ENCODE data around the gene MTUS2. TPM values are rescaled to one million over a fixed set of nuclear protein-coding genes. Genes with fewer than 3 reads are reported as not detected.

Gene MTUS2
- total and polyA plus RNA-seq, 9 of the 15 experiments (the other 6 are each of a cell fraction or from before 2014, with no cell fraction given): 0.01 to 0.28 (median 0.06) TPM; not detected in 1

DNA sequence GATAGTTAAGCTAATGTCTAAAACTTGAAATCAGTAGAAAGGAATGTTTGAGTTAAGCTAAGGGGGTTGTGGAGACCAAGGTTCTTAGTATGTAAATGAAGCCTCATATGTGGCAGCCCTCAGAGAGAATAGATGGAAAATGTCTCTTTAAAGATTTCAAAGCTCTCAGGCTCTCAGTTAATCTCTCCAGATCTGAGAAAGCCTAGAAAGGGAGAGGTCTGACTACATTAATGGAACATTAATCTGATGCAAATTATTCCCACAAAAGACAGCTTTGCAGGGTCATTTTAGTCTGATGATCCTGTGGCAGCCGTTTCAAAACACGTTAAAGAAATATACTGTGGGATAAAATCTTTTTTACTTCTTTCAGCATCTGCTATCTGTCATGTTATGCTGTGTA lies 508.4 kb downstream of the MTUS2 start:
- no peak overlapping the region for H3K9ac ChIP-seq (ENCODE audit: insufficient read depth in 1 of 2, low read depth in 2 of 2, low read length in 2 of 2)
- no peaks in the 10 kb centered on the region for H4K20me1 ChIP-seq (replicated peaks; ENCODE audit: control insufficient read depth, insufficient read depth, low read length)
- no TSS peak for BruUV-seq (replicated peaks)
- TF ChIP-seq, protein P1, sequence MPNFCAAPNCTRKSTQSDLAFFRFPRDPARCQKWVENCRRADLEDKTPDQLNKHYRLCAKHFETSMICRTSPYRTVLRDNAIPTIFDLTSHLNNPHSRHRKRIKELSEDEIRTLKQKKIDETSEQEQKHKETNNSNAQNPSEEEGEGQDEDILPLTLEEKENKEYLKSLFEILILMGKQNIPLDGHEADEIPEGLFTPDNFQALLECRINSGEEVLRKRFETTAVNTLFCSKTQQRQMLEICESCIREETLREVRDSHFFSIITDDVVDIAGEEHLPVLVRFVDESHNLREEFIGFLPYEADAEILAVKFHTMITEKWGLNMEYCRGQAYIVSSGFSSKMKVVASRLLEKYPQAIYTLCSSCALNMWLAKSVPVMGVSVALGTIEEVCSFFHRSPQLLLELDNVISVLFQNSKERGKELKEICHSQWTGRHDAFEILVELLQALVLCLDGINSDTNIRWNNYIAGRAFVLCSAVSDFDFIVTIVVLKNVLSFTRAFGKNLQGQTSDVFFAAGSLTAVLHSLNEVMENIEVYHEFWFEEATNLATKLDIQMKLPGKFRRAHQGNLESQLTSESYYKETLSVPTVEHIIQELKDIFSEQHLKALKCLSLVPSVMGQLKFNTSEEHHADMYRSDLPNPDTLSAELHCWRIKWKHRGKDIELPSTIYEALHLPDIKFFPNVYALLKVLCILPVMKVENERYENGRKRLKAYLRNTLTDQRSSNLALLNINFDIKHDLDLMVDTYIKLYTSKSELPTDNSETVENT (CRISPR knock-in tag; IDR thresholded peaks at IDR 0.05): no peak
- TF ChIP-seq NEUROD1 (IDR thresholded peaks at IDR 0.05; ENCODE audit: borderline replicate concordance, low read depth, low read length, partially characterized antibody) (no peak), MTF1 (CRISPR knock-in tag; IDR thresholded peaks at IDR 0.05; ENCODE audit: borderline replicate concordance) (no peak), ZBTB9 (CRISPR knock-in tag; IDR thresholded peaks at IDR 0.05) (no peak), PHF20 (IDR thresholded peaks at IDR 0.05; ENCODE audit: partially characterized antibody) (no peak), CBFA2T2 (conservative IDR thresholded peaks at IDR 0.05) (no peak), POLR2AphosphoS5 (IDR thresholded peaks at IDR 0.05; ENCODE audit: control insufficient read depth, insufficient read depth, low read depth, low read length) (no peak), RBM22 (IDR thresholded peaks at IDR 0.05; ENCODE audit: low read depth, low read length, poor library complexity, severe bottlenecking) (no peak), ZNF239 (CRISPR knock-in tag; IDR thresholded peaks at IDR 0.05) (no peak), TFAP4 (CRISPR knock-in tag; IDR thresholded peaks at IDR 0.05; ENCODE audit: borderline replicate concordance) (no peak), XRCC4 (IDR thresholded peaks at IDR 0.05; ENCODE audit: extremely low read depth, insufficient read depth, insufficient read length) (no peak), MEF2D (tag; conservative IDR thresholded peaks at IDR 0.05; ENCODE audit: low read depth) (no peak), POLR3A (IDR thresholded peaks at IDR 0.05; ENCODE audit: borderline replicate concordance, extremely low read depth, insufficient read depth, insufficient read length) (no peak)
- TF ChIP-seq, protein P2, sequence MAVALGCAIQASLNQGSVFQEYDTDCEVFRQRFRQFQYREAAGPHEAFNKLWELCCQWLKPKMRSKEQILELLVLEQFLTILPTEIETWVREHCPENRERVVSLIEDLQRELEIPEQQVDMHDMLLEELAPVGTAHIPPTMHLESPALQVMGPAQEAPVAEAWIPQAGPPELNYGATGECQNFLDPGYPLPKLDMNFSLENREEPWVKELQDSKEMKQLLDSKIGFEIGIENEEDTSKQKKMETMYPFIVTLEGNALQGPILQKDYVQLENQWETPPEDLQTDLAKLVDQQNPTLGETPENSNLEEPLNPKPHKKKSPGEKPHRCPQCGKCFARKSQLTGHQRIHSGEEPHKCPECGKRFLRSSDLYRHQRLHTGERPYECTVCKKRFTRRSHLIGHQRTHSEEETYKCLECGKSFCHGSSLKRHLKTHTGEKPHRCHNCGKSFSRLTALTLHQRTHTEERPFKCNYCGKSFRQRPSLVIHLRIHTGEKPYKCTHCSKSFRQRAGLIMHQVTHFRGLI (CRISPR knock-in tag; IDR thresholded peaks at IDR 0.05): no peak
- no peak overlapping the region for H3K4me3 ChIP-seq
- H3K9me3 ChIP-seq (replicated peaks; ENCODE audit: control insufficient read depth, insufficient read depth, low read depth, low read length): no peaks in the 10 kb centered on the region
- WGBS (ENCODE audit: insufficient coverage, low coverage, missing lambda C conversion rate): 0% methylated on average over 2 of the region's 2 CpGs
- no peaks in the 10 kb centered on the region for H3K36me3 ChIP-seq (ENCODE audit: control insufficient read depth, insufficient read depth, low read length)
- ChIA-PET CTCF (ENCODE audit: low intra/inter-chr PET ratio) (no interaction called here), POLR2A (interaction anchor here (0.6 kb wide), 1 partner anchor 40 kb away, joined by 3 read pairs; no protein-coding TSS in a partner anchor)
- no peaks in the 10 kb centered on the region for H3K79me2 ChIP-seq (ENCODE audit: control insufficient read depth, insufficient read depth, low read length)
- H3K9me1 ChIP-seq (ENCODE audit: control insufficient read depth, insufficient read depth, low read length): no peaks in the 10 kb centered on the region
- H3K27ac ChIP-seq (ENCODE audit: extremely low read depth, low read depth, low read length): no peak overlapping the region
- intact Hi-C loops (cut with micrococcal nuclease): no loop called here
- in situ Hi-C loops (cut with MboI): no loop called here
- H2AFZ ChIP-seq (ENCODE audit: low read depth, low read length): no peak overlapping the region
- no peak for FAIRE-seq
- ATAC-seq: no peak
- no peak overlapping the region for H3K4me2 ChIP-seq (ENCODE audit: insufficient read depth, low read length)
- DNase-seq (ENCODE audit: extremely low read depth in 1 of 4, low spot score in 3 of 4): no peak
- H3K27me3 ChIP-seq (ENCODE audit: control insufficient read depth in 2 of 2, insufficient read depth in 2 of 2, low read length in 2 of 2): peaks cover 0 to 4% of the 10 kb centered on the region in 2 experiments; a peak in 1 of 5 replicates
- H3K4me1 ChIP-seq (replicated peaks in 1 of 2; ENCODE audit: control insufficient read depth in 2 of 2, insufficient read depth in 2 of 2, low read length in 2 of 2): no peaks in the 10 kb centered on the region

Data from K562 (cell line).